GM18909 (cell line): ENCODE measurements around the gene IVD.
A peak's percentile ranks its signal among the peaks of the same experiment; 100 is the strongest.

Experiments used
- ATAC-seq: cut with Tn5 transposase; IDR thresholded peaks from one replicate; pipeline ENCODE4 v1.9.1; 2021; ENCODE audit warnings: mild to moderate bottlenecking; ENCODE audit not compliant: unreplicated experiment, poor library complexity

The IVD gene

GRCh38 chr15:40372981-40373380 is 32.6 kb upstream of the IVD start:
- no peak for ATAC-seq

- no peak for ATAC-seq
These were observed 28.0 kb upstream of the IVD start for GRCh38 chr15:40377606-40378005.

GRCh38 chr15:40379374-40379773 is 26.2 kb upstream of the IVD start:
- no peak for ATAC-seq

- ATAC-seq: no peak
These were observed 25.7 kb upstream of the IVD start for GRCh38 chr15:40379853-40380252.

GRCh38 chr15:40380636-40381035 is 25.0 kb upstream of the IVD start:
- ATAC-seq: no peak

- ATAC-seq: no peak
These were observed 23.6 kb upstream of the IVD start for GRCh38 chr15:40381818-40382529.

- peak; percentile 96 for ATAC-seq
These were observed 22.8 kb upstream of the IVD start, which contains the start of gene KNSTRN for GRCh38 chr15:40382580-40383456. Gene KNSTRN (plus strand): TSS chr15:40382721. CDS start chr15:40382836, 115 bp downstream.

- ATAC-seq: no peak
These were observed 19.1 kb upstream of the IVD start for GRCh38 chr15:40386480-40386879.

- no peak for ATAC-seq
These were observed 16.4 kb upstream of the IVD start for GRCh38 chr15:40388941-40389823.

GRCh38 chr15:40389824-40390595 is 15.6 kb upstream of the IVD start:
- no peak for ATAC-seq

GRCh38 chr15:40392986-40393948 is 12.3 kb upstream of the IVD start:
- ATAC-seq: no peak

- no peak for ATAC-seq
These were observed 7.7 kb upstream of the IVD start for GRCh38 chr15:40397688-40398412.

GRCh38 chr15:40398413-40398873 is 7.2 kb upstream of the IVD start:
- peak; percentile 77 for ATAC-seq

- ATAC-seq: no peak
These were observed 6.2 kb upstream of the IVD start for GRCh38 chr15:40399370-40399769.

GRCh38 chr15:40407330-40407990 is 1.9 kb downstream of the IVD start:
- no peak for ATAC-seq

GRCh38 chr15:40409366-40409765 is 3.8 kb downstream of the IVD start:
- ATAC-seq: no peak

- no peak for ATAC-seq
These were observed 4.9 kb downstream of the IVD start for GRCh38 chr15:40410476-40410875.
